GM10266 (cell line): ENCODE results near the gene RAB3C.

Source experiments
- DNase-seq: peaks from one replicate; pipeline ENCODE4 v3.0.0; 2012; ENCODE audit errors: extremely low spot score
- CTCF ChIP-seq: IDR thresholded peaks from 2 replicates; pipeline ENCODE4 v1.5.1; 2012; ENCODE audit warnings: mild to moderate bottlenecking, low read depth; ENCODE audit not compliant: control insufficient read depth, insufficient read depth; ENCODE audit errors: missing control alignments

RAB3C gene

GRCh38 chr5:58715997-58716656 is 133.3 kb downstream of the RAB3C start:
- DNase-seq = no peak
- no peak for TF ChIP-seq CTCF

DNA sequence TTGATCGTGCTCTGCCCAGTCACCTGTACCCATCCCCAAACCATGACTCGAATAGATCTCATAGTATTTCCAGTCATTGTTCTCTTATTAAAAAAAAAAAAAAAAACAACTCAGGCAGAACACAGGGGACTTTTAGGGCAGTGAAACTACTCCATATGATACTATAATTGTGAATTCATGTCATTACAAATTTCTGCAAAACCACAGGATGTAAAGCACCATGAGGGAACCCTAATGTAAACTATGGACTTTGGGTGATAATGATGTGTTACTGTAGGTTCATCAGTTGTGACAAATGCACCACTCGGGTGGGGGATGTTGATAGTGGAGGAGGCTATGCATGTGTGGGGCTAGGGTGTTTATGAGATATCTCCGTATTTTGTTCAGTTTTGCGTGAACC is 133.8 kb downstream of the RAB3C start:
- no peak for DNase-seq
- no peak for TF ChIP-seq CTCF

DNA sequence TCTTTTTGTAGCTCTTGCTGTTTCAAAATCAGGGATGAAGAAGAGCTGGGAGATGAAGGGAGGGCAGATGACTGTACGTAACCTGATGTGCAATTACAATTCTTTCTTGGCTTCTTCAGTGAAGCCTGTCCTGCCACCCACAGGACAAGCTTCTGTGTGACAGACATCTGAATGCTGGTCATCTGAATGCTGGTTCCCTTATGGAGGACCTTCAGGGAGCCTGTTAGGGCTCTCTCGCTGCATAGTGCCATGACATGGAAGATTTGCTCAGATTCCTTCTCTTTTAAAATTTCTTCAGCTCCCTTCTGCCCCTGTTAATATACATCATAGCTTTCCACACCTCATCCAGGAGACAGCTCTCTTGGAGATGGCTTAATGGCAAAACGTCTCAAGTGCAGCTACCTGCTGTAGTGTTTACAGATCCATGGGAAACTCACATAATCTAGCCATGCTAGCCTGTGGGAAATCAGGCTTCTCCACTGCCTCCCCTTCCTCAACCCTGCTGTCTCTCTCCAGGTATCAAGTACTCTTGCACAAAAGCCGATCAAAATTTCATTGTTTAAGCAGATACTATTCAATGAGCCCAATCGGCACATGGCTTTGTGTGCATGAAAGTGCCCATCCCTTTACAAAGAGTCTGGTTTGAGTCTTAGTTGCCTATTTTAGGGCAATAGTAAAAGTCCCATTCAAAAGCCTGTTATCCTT is 134.6 kb downstream of the RAB3C start:
- DNase-seq = no peak
- peak; percentile 6 for TF ChIP-seq CTCF

GRCh38 chr5:58718269-58718978 is 135.5 kb downstream of the RAB3C start:
- DNase-seq = no peak
- no peak for TF ChIP-seq CTCF

DNA sequence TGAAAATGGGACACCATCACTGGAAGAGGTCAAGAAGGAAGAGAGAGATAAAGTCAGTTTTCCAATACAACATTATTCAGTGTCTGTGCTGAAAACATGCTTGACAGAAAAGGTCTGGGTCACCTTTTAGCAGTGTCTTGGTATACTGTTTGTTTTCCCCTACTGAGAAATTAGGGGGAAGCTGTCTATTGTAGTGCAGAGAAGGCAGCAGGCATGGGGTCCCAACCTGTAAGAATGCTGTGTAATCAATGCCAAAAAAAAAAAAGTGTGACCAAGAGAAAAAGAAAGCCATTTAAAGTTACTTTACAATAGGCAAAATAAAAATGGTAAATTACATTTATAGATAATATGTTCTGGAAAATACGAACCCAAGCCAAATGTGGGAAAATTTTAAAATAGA is 139.3 kb downstream of the RAB3C start:
- no peak for DNase-seq
- no peak for TF ChIP-seq CTCF

DNA sequence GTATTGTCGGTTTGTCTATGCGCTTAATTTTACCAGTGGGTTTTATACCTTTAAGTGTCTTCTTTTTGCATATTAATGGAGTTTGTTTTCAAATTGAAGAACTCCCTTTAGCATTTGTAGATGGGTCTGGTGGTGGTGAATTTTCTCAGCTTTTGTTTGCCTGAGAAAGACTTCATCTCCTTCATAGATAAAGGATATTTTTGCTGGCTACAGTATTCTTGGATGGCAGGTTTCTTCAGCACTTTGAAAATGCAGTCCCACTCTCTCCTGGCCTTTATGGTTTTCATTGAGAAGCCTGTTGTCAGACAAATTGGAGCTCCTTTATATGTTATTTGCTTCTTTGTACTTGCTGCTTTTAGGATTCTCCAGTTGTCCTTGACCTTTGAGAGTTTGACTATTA is 142.1 kb downstream of the RAB3C start:
- DNase-seq = no peak
- TF ChIP-seq CTCF = no peak

- TF ChIP-seq CTCF = no peak
- DNase-seq = no peak
Observed at GRCh38 chr5:58731641-58732040, 148.8 kb downstream of the RAB3C start.
